Transverse colon (tissue), 4 donors: ENCODE measurements around the gene C20orf202. TPM values are rescaled to one million over a fixed set of nuclear protein-coding genes. Genes with fewer than 3 reads are reported as not detected.

Source experiments
- DNase-seq: peaks from one replicate; pipeline ENCODE4 v3.0.0-alpha.2; 2019
- H3K27ac ChIP-seq, 4 donors: fragments of 200-600 bp; sonication (generic); 2 replicates each; pipeline ENCODE4 v1.5.1; 2016 to 2018; ENCODE audit warnings: inconsistent platforms in 4 of 4
- H3K27me3 ChIP-seq: fragments of 200-600 bp; sonication (generic); 2 replicates; pipeline ENCODE4 v1.5.1; 2017; ENCODE audit warnings: inconsistent platforms
- H3K36me3 ChIP-seq, 4 donors: fragments of 200-600 bp; sonication (generic); 2 replicates each; pipeline ENCODE4 v1.5.1; 2017 to 2019; ENCODE audit warnings: inconsistent platforms in 4 of 4
- H3K4me1 ChIP-seq, 4 donors: fragments of 200-600 bp; sonication (generic); 2 replicates each; pipeline ENCODE4 v1.5.1; 2017 to 2020; ENCODE audit warnings: inconsistent platforms in 4 of 4
- H3K4me3 ChIP-seq, 4 donors: fragments of 200-600 bp; sonication (generic); 1 replicate in 1 of 4; 2 replicates in 3 of 4; pipeline versions ENCODE4 v1.5.1 to v1.6.1; 2017 to 2019; ENCODE audit warnings: inconsistent platforms in 4 of 4
- H3K9me3 ChIP-seq, 2 donors: fragments of 200-600 bp; sonication (generic); 2 replicates each; pipeline ENCODE4 v1.5.1; 2017 to 2019; ENCODE audit warnings: inconsistent platforms in 2 of 2
- EP300 ChIP-seq: sonication (generic); formaldehyde crosslinking; IDR thresholded peaks from one replicate; pipeline ENCODE4 v1.6.1; 2017; ENCODE audit warnings: antibody characterized with exemption, low read depth
- POLR2A ChIP-seq: fragments of 450-650 bp; IDR thresholded peaks from one replicate; pipeline ENCODE4 v1.6.1; 2016; ENCODE audit warnings: antibody characterized with exemption, mild to moderate bottlenecking, moderate library complexity
- POLR2AphosphoS5 ChIP-seq, 3 donors: sonication (generic); formaldehyde crosslinking; IDR thresholded peaks; one replicate each; pipeline ENCODE4 v1.6.1; 2016; ENCODE audit warnings: antibody characterized with exemption in 3 of 3
- WGBS, 2 donors: methylation state at CpG; one replicate each; pipeline ENCODE4 v1.1.5; 2018; ENCODE audit warnings: low coverage in 1 of 2; 5-methylcytosine and 5-hydroxymethylcytosine counted together
- in situ Hi-C, 4 donors: fragments of 200-750 bp; cut with MboI; loops; one replicate each; pipeline versions ENCODE4 v1.15.0 to v1.15.1; 2017; ENCODE audit warnings: low sequenced_read_pairs in 3 of 4, low pct_ligation_motif_present in 1 of 4, low pct_unique_long_range_greater_than_20kb in 1 of 4
- intact Hi-C: fragments of 100-400 bp; cut with DNase I; formaldehyde crosslinking; loops from one replicate; pipeline ENCODE4 v1.15.1; 2023; ENCODE audit warnings: low total_unique reads
- total RNA-seq, 4 donors: library from RNA; depleted of rRNA; stranded (reverse); fragments of >200 nt; gene quantifications; one replicate each; pipeline ENCODE4 v1.1.0, GENCODE V29; 2016
- TF ChIP-seq, protein P1 (sequence below), 5 experiments: fragments of 200-600 bp in 3 of 5; fragments of 450-650 bp in 2 of 5; sonication (generic) in 3 of 5; IDR thresholded peaks; 1 replicate in 2 of 5; 2 replicates in 3 of 5; pipeline ENCODE4 v1.5.1; 2016 to 2017; ENCODE audit warnings: antibody characterized with exemption in 5 of 5, inconsistent platforms in 3 of 5, mild to moderate bottlenecking in 2 of 5, moderate library complexity in 1 of 5

The C20orf202 gene
- total RNA-seq, 4 donors from 2014 or later, result 0.32 to 0.55 TPM; not detected in 2

GRCh38 chr20:1186367-1186991 lies 16.8 kb upstream of the C20orf202 start:
- peaks cover 7 to 24% (median 22%) of the 10 kb centered on the region in 4 donors for H3K4me1 ChIP-seq
- DNase-seq, result no peak
- intact Hi-C loops, result no loop called here
- in situ Hi-C loops, result no loop called here
- H3K27ac ChIP-seq, result no peak overlapping the region
- no peaks in the 10 kb centered on the region for H3K36me3 ChIP-seq
- H3K4me3 ChIP-seq, result no peak overlapping the region
- no peaks in the 10 kb centered on the region for H3K9me3 ChIP-seq
- TF ChIP-seq, protein P1, sequence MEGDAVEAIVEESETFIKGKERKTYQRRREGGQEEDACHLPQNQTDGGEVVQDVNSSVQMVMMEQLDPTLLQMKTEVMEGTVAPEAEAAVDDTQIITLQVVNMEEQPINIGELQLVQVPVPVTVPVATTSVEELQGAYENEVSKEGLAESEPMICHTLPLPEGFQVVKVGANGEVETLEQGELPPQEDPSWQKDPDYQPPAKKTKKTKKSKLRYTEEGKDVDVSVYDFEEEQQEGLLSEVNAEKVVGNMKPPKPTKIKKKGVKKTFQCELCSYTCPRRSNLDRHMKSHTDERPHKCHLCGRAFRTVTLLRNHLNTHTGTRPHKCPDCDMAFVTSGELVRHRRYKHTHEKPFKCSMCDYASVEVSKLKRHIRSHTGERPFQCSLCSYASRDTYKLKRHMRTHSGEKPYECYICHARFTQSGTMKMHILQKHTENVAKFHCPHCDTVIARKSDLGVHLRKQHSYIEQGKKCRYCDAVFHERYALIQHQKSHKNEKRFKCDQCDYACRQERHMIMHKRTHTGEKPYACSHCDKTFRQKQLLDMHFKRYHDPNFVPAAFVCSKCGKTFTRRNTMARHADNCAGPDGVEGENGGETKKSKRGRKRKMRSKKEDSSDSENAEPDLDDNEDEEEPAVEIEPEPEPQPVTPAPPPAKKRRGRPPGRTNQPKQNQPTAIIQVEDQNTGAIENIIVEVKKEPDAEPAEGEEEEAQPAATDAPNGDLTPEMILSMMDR (IDR thresholded peaks at IDR 0.05), result no peak
- TF ChIP-seq POLR2AphosphoS5 (IDR thresholded peaks at IDR 0.05) (no peak), POLR2A (no peak), EP300 (no peak)
- peaks cover 25% of the 10 kb centered on the region for H3K27me3 ChIP-seq
- WGBS, 2 donors, result 17 to 73% methylated on average over 1 to 12 of the region's 13 CpGs

- H3K27me3 ChIP-seq, result peaks cover 25% of the 10 kb centered on the region
- TF ChIP-seq POLR2A, result no peak
- no peaks in the 10 kb centered on the region for H3K36me3 ChIP-seq
- H3K4me3 ChIP-seq, result no peak overlapping the region
- intact Hi-C loops (no loop called here), in situ Hi-C loops (no loop called here)
- no peaks in the 10 kb centered on the region for H3K9me3 ChIP-seq
- peaks cover 7 to 24% (median 22%) of the 10 kb centered on the region in 4 donors for H3K4me1 ChIP-seq
- no peak overlapping the region for H3K27ac ChIP-seq
- WGBS, 2 donors, result 53 to 56% methylated on average over 4 of the region's 4 CpGs
- DNase-seq, result no peak
Measured at GRCh38 chr20:1187605-1188171, 15.6 kb upstream of the C20orf202 start.

DNA sequence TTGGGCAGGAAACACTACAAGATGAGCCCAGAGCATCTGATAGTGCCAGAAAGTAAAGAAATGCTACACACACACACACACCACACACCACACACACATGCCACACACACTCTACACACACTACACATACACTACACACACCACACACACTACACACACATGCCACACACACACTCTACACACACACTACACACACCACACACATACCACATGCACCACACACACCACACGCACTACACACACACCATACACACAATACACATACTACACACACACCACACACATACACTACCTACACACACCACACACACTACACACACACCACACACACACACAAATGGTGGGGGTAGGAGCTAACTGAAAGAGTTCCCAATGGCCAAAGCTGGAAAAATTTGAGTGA lies 14.9 kb upstream of the C20orf202 start:
- Histone ChIP-seq H3K4me1 (peaks cover 7 to 24% (median 22%) of the 10 kb centered on the region in 4 donors), H3K9me3 (no peaks in the 10 kb centered on the region), H3K36me3 (no peaks in the 10 kb centered on the region), H3K27me3 (peaks cover 25% of the 10 kb centered on the region), H3K27ac (no peak overlapping the region), H3K4me3 (no peak overlapping the region)
- TF ChIP-seq POLR2AphosphoS5 (IDR thresholded peaks at IDR 0.05) (no peak), EP300 (no peak), POLR2A (no peak)
- TF ChIP-seq, protein P1 (IDR thresholded peaks at IDR 0.05), result no peak
- in situ Hi-C loops, result no loop called here
- intact Hi-C loops, result no loop called here
- no peak for DNase-seq
- 100% methylated on average over 1 of the region's 1 CpG for WGBS, 2 donors

- in situ Hi-C loops, result no loop called here
- 78 to 100% methylated on average over 1 of the region's 1 CpG for WGBS, 2 donors
- TF ChIP-seq POLR2AphosphoS5 (IDR thresholded peaks at IDR 0.05) (no peak), EP300 (no peak), POLR2A (no peak)
- intact Hi-C loops, result no loop called here
- Histone ChIP-seq H3K36me3 (no peaks in the 10 kb centered on the region), H3K27me3 (peaks cover 13% of the 10 kb centered on the region), H3K4me3 (no peak overlapping the region), H3K9me3 (no peaks in the 10 kb centered on the region), H3K4me1 (peaks cover 5 to 21% (median 20%) of the 10 kb centered on the region in 4 donors), H3K27ac (no peak overlapping the region)
- DNase-seq, result no peak
Measured at GRCh38 chr20:1189827-1190226, 13.4 kb upstream of the C20orf202 start.

- in situ Hi-C loops, result no loop called here
- no peak for DNase-seq
- peaks cover 3% of the 10 kb centered on the region for H3K27me3 ChIP-seq
- no peaks in the 10 kb centered on the region for H3K36me3 ChIP-seq
- no peaks in the 10 kb centered on the region for H3K9me3 ChIP-seq
- H3K27ac ChIP-seq, result no peak overlapping the region
- no peak overlapping the region for H3K4me3 ChIP-seq
- TF ChIP-seq, protein P1 (IDR thresholded peaks at IDR 0.05), result no peak
- no peak for TF ChIP-seq POLR2AphosphoS5 (IDR thresholded peaks at IDR 0.05)
- no peak for TF ChIP-seq EP300
- intact Hi-C loops, result no loop called here
- whole genome bisulfite sequencing, 2 donors, result 92 to 100% methylated on average over 1 to 3 of the region's 3 CpGs
- peaks cover 2 to 11% (median 10%) of the 10 kb centered on the region in 4 donors for H3K4me1 ChIP-seq
Measured at GRCh38 chr20:1190847-1191246, 12.4 kb upstream of the C20orf202 start.
